B cell (primary cell): ENCODE results near the gene HAND2.

ENCODE experiments used
- CTCF ChIP-seq: fragments of 200-600 bp; IDR thresholded peaks from one replicate; pipeline ENCODE4 v1.8.0; 2022; ENCODE audit warnings: antibody characterized with exemption, mild to moderate bottlenecking
- EZH2 ChIP-seq: IDR thresholded peaks from 2 replicates; pipeline ENCODE4 v1.6.1; 2012; ENCODE audit warnings: borderline replicate concordance, low read depth, mild to moderate bottlenecking, moderate library complexity, low read length; ENCODE audit not compliant: insufficient read depth, poor library complexity, severe bottlenecking

- no peak for TF ChIP-seq CTCF
- TF ChIP-seq EZH2 = no peak
These were observed 43.3 kb upstream of the HAND2 start for GRCh38 chr4:173573286-173573685.
